HG03342 (cell line): ENCODE data around the gene IER3IP1.
A peak's percentile ranks its signal among the peaks of the same experiment; 100 is the strongest.
"Not testable (repeated sequence)": the region's sequence is repeated elsewhere in the genome, so short reads cannot be mapped to it uniquely, and the experiment has no call there.

Experiments used
- ATAC-seq: cut with Tn5 transposase; IDR thresholded peaks from one replicate; pipeline ENCODE4 v1.9.1; 2021; ENCODE audit warnings: mild to moderate bottlenecking, moderate library complexity; ENCODE audit not compliant: unreplicated experiment

The IER3IP1 gene

DNA sequence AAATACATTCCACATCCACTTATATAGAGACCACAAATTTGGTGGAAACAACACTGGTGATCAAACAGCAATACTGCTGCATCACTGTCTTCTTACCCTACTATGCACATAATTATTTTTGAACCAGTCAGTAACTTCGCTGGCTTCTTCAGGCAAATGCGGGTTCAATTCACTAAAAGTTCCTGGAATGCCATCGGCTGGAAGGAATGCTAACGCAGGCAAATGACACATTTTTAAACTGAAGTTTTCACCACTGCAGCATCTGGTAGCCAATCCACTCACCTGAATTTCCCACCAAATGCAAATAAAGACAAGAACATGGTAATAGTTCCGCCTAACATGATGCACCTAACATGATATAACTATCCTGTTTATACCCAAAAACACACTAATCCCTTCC lies 15.9 kb downstream of the IER3IP1 start:
- ATAC-seq = no peak

DNA sequence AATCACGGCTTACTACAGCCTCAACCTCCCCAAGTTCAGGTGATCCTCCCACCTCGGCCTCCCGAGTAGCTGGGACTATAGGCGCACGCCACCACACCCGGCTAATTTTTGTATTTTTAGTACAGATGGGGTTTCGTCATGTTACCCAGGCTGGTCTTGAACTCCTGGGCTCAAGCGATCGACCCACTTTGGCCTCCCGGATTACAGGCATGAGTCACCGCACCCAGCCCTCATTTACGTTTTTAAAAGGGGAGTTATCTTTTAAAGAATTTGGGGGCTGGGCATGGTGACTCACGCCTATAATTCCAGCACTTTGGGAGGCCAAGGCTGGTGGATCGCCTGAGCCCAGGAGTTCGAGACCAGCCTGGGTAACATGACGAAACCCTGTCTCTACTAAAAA lies 17.8 kb downstream of the IER3IP1 start:
- not testable (repeated sequence) for ATAC-seq

DNA sequence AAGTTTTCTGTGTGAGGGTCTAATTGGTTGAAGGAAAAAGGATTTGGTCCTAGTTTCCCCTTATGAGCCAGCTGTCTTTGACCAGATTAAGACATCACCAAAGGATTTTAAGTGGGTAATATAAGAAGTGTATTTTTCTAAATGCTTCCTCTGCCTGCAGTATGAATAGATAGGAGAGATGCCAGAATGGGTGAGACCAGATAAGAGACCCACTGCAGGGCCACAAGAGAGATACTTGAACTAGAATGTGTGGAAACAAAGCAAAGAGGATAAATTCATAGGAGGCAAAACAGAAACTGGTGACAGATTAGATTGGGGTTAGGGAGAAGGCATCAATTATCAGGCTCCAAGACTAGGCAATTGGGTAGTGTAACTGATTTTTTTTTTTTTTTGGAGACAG lies 24.7 kb downstream of the IER3IP1 start:
- ATAC-seq = no peak

DNA sequence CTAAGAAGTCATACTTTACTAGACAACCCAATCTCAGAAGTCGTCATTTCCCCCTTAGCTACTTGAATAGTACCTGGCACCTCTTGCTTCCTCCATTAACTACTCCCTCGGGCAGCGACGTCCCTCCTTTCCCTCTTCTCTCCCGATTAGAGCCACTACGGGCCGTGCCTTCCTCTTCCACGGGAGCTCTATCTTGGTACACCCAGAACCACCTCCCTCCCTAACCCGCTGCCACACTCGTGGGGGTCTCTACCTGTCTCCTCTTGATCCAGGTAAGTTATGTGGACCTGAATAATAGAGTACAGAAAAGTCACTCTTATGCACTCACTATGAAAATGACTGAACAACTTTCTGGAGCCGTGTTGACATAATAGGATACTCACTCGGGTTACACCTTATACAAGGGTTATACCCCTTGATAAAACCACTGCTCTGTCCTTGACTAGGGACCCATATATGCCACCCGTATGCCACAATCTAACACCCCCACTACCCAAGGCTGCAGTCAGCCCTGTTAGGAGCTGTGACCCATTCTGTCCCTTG lies 25.3 kb downstream of the IER3IP1 start:
- peak; percentile 12 for ATAC-seq

DNA sequence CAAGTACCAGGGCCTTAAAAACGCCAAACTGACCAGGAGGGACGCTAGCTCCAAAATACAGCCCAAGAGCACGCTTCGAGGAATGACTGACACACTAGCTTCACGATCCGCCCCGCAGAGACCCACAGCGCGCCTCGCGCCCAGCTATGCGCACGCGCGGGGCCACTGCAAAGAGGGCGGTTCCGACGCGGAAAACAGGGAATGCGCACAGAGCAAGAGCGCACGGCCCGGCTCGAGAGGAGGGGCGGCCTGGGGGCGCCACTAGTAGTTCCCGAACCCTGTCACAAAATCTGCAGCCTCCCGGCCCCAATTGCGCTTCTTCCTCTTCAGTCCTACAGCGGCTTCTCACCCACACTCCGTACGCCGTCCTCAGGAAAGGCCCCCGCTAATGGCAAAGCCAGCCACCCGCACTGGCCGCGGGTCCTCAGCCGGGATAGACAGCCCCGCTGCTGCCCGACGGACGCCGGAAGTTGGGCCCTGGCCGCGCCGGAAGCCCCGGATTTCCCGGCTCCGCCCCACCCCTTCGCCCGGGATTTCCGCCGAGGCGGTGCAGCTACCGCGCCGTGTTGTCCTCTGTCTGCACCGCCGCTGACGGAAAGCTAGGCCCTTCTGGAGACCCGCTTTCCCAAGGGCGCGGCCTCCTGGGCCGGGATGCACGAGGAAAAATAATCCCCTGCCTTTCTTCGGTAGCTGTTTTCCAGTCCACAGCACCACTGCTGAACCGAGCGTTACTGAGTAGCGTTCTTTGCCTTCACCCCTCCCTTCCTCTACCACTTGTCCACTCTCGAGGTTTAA lies 25.9 kb downstream of the IER3IP1 start, which contains the start of gene HDHD2:
Gene HDHD2, minus strand, starts transcription at position 472 of the 795 bp plus-strand sequence. CDS start 14,061 bp downstream, outside the sequence.
- peak; percentile 87 for ATAC-seq

DNA sequence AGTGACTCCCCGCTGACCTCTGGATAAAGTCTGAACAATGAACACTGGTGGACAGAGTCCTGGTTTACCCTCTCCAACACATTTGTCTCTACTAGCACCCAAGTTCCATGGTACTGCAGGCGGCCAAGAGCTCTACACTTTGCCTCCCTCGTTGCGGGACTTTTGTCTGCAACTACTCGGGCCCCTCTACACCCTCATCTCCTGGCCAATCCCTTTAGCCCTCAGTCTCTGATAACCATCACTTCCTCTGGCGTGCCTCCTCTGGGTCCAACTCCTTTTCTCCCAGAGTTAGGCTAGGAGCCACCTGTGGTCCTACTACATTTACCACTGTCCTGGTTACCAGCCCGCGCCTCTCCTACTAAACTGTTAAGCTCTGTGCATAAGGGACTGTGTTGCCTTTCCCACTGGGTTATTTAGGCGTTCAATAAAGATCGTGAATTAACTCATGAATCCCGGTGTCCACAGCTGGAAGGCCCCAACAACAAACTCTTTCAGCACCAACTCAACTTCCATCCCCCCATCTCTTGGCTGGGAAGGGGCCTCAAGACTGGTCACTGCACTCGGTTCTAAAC lies 26.6 kb downstream of the IER3IP1 start:
- ATAC-seq = no peak

DNA sequence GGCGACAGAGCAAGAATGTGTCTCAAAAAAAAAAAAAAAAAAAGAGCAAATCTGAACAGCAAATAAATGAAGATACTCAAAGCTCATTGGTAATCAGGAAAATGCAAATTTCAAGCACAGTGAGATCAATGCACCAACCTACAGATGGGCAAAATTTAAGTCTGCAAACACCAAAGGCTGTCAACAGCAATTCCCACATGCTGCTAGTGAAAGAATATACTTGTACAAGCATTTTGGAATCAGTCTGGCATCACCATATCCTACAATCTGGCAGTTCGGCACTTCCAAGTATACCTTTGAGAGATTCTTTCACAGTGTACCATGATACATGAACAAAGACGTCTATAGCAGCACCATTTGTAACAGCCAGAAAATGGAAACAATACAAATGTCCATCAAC lies 30.0 kb downstream of the IER3IP1 start:
- no peak for ATAC-seq

DNA sequence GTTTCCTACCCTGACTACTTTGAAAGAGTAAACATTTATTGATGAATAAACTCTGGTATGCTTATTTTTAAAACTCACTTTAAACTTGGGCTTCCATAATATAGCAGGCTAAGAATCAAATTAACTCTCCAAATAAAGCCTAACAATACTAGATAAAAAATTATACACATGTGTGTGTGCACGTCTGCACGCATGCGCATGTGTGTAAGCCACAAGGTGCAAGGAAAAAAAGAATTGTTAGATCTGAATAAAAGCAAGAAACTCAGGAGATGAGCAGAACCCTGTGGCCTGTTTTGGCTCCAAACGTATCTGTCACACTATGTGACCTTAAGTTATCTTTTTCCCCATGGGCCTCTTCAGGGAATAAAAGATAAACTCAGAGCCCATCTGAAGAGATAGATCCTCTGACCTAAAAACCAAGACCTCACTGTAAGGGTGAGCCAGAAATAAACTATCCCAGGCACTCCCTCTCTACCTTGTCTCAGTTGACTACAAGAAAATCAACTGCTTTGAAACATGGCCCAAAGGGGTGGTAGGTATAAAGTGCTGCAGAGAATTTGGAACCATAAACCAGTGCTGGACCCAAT lies 32.2 kb downstream of the IER3IP1 start:
- no peak for ATAC-seq

DNA sequence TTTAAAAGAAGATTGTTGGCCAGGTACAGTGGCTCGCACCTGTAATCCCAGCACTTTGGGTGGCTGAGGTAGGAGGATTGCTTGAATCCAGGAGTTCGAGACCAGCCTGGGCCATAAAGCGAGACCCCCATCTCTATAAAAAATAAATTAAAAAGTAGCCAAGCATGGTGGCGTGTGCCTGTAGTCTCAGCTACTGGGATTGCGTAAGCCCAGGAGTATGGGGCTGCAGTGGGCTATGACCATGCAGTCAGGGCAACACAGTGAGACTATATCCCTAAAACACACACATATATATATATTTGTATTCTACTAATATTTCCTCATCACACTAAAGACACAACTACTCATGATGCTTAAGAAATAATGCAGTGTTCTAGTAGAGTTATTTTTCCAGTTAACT lies 33.0 kb downstream of the IER3IP1 start:
- no peak for ATAC-seq

DNA sequence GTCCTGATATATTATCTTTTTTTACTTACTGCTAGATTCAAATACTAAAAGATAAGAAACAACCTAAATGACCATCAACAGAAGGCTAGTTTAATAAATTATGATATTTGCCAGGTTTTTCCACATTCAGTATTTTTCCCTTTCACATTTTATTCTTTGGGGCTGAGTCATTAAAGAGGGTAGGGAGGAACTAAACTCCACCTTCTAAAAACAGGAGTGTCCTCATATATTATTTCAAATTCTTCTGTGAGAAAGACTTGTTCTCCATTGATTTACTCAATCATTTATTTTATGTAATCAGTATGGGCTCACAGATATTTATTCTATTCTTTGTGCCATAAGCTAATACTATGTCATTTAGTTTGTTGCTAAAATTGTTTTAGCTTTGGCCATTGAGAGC lies 34.9 kb downstream of the IER3IP1 start:
- ATAC-seq = no peak

DNA sequence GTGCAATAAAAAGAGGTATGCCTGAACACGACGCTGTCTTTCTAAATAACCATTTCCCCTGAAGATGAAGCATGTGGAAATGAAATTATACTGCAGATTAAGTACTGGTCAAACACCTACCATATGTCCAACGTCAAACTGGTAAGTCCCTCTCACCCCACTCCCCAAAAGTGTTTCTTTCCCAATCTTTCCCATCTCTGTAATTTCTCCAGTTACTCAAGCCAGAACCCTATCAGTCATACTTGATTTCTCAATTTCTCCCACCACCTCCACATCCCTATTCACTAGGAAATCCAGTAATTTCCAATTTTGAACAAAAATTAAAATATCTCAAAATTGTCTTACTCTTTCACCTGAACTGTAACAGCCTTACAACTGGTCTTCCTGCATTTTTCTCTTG lies 55.0 kb downstream of the IER3IP1 start:
- no peak for ATAC-seq

DNA sequence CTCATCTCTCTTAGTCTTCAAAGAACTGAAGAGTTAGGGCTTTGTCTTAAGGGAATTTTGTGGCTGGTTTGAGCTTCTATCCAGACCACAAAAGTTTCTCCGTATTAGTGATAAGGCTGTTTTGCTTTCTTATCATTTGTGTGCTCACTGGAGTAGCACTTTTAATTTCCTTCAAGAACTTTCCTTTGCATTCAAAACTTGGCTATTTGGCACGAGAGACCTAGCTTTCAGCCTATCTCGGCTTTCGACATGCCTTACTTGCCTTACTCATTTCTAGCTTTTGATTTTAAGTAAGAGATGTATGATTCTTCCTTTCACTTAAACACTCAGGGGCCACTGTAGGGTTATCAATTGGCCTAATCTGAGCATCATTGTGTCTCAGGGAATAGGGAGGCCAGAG lies 55.7 kb downstream of the IER3IP1 start:
- ATAC-seq = peak; percentile 71

DNA sequence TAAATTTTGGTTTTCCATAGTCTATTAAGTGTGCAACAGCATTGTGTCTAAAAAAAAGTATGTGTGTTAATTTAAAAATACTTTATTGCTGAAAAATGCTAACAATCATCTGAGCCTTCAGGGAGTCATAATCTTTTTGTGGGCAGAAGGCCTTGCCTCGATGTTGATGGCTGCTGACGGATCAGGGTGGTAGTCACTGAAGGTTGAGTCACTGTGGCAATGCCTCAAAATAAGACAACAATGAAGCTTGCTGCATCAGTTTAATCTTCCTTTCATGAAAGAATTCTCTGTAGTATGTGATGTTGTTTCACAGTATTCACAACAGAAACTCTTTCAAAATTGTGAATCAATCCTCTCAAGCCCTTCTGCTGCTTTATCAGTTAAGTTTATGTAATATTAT lies 57.2 kb downstream of the IER3IP1 start:
- ATAC-seq = no peak

DNA sequence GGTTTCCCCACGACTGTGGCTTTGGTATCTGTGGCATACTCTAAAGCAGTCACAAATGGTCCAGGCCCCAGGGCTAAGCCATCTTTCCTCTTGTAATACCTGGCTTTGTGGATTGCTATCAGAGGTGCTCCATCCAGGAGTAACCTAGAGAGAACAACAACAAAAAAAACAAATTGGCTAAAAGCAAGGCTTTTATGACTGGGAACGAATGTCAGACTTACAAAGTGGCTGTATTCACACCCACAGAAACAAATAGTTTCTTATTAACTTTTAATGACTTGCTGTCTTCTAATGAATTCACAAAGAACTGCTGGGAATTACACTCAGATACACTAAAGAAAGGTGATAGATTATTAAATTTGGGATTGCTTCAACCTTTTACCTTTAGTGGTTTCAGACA lies 61.0 kb downstream of the IER3IP1 start:
- ATAC-seq = no peak

DNA sequence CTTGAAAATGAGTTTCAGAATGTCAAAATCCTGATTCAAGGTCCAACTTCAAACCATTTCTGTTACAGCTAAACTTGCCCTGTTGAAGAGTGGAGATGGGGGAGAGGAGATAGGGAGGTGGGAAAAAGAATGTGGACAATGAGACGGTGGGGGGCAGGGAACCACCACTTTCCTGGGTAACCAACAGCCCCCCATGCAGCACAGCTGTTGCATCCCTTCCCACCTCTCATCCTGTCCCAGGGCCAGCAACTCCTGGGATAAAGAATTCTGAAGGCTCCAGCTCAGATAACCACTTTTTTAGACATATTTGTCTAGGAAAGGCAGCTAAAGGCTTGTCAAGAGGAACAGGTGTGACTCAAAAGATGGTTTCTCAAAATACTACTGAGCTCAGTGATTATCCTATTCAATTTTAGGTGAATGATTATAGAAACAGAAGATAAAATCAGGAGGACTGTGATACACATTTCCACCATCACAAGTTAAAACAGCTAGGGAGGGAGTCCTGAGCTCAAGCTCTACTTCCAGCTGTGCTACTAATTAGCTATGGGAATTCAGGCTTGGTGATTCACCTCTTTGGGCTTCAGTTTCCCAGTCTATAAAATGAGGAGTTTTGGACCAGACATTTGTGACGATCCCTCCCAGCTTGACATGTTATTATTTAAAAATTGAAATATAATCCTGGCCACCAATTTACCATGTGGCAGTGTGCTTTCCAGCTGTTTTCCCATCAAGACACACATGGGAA lies 62.2 kb downstream of the IER3IP1 start:
- ATAC-seq = no peak

DNA sequence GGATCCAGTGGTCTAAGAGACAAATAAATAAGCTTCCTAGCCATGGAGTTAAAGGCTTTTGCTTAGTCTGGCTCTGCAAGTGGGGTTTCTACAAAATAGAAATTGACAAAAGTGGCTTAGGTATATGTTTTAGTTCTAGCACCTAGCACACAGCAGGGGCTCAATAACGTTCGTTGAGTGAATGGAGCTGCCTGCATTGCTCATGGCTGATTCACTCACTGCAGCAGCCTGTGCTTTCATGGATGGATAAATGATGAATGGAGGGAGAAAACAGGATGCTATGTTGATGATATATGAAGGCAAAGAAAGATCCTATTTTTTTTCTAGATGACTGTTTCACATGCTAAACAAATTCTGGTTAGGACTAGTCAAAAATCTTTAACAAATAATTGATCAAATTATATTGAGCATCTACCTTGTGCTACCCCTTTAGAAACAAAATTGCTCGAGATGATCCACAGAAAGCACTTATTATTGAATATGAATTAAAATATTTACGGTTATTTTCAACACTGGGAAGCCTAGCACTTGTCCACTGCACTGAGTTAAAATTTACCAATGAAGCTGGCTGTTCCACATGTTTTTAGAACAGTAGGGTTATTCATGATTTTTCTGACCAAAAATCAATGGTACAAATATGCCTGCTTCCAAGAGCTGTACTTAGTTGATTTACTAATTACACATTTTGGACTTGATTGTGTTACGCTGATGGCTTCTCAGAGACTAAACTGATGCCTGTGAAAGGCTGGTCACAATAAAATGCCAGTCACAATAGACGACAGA lies 65.5 kb downstream of the IER3IP1 start:
- no peak for ATAC-seq

DNA sequence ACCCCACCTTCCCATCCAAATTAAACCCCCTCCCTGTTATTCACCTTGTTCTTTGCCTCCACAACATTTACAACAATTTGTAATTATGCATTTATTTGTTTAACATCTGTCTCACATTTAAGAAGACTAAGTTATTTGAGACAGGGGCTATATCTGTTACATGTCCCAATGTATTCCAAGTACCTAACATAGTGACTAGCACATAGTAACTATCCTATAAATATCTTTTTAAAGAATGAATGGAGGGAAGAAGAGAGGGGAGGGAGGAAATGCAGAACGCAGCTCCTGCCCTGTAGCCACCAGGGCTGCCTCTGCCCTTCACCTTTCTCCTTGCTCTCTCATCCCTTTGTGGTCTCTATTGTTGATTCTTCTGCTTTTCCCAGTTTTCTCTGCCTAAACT lies 66.4 kb downstream of the IER3IP1 start:
- no peak for ATAC-seq

DNA sequence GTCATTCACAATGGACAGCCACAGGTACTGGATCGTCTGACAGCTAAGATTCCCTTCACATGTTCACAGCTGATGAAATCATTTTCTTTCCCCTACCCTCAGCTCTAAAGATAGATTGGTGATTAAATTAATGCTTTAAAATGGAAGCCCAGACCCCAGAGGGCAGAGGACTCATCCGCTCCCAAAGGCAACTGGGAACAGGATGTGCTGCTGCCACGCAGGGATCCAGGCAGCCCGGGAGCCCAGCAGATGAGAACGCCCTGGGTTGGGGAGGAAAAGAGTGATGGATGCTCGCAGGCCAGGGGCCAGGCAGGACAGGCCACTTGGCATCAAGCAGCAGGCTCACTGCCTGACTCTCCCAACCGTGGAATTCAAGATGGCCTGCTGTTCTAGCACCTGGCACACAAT lies 67.2 kb downstream of the IER3IP1 start:
- ATAC-seq = no peak

DNA sequence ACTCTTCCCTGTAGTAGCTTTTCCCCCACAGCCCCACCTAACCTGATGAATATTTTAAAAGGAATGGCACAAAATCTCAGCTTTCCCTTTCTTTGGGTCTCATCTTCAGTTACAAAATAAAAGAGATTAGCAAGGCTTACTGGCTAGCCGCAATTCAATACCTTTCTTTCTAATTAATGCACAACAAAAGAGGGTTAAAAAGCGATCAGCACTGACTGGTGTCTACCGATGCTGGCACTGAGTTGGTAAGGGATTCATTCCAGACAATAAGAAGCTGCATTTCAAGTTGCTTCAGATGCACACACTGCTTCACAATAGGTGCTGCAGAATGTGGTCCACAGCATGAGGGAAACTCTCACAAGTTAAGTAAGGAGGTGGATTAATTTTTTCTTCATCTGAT lies 67.8 kb downstream of the IER3IP1 start:
- no peak for ATAC-seq
